Measurements from ENCODE around the gene GBE1.
"Not testable (repeated sequence)": the region's sequence is repeated elsewhere in the genome, so short reads cannot be mapped to it uniquely, and the experiment has no call there.

GBE1 gene

DNA sequence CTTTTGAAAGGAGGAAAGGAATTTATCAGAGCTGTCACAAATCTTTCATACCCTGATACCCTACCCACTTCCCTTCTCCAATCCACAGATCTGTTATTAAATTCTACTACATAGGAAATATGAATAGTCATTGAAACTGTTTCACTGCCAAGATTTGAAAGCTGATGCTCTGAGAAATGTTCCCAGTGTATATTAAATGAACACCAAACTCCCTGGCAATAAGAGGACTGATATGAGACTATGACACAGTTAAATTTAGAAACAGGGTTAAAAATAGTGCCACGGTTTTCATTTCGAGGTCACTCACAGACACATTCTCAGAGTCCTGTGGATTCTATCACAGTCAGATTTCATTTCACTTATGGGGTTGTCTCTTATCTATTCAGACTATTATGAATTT lies 27.2 kb upstream of the GBE1 start:
- H3K4me3 ChIP-seq (ENCODE audit: control insufficient read depth, low read depth, low read length), result no peak overlapping the region
- DNase-seq (ENCODE audit: low read depth), result no peak
- TF ChIP-seq, protein P1, sequence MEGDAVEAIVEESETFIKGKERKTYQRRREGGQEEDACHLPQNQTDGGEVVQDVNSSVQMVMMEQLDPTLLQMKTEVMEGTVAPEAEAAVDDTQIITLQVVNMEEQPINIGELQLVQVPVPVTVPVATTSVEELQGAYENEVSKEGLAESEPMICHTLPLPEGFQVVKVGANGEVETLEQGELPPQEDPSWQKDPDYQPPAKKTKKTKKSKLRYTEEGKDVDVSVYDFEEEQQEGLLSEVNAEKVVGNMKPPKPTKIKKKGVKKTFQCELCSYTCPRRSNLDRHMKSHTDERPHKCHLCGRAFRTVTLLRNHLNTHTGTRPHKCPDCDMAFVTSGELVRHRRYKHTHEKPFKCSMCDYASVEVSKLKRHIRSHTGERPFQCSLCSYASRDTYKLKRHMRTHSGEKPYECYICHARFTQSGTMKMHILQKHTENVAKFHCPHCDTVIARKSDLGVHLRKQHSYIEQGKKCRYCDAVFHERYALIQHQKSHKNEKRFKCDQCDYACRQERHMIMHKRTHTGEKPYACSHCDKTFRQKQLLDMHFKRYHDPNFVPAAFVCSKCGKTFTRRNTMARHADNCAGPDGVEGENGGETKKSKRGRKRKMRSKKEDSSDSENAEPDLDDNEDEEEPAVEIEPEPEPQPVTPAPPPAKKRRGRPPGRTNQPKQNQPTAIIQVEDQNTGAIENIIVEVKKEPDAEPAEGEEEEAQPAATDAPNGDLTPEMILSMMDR (IDR thresholded peaks at IDR 0.05; ENCODE audit: control insufficient read depth, insufficient read depth, low read depth, low read length, missing control alignments), result no peak

DNA sequence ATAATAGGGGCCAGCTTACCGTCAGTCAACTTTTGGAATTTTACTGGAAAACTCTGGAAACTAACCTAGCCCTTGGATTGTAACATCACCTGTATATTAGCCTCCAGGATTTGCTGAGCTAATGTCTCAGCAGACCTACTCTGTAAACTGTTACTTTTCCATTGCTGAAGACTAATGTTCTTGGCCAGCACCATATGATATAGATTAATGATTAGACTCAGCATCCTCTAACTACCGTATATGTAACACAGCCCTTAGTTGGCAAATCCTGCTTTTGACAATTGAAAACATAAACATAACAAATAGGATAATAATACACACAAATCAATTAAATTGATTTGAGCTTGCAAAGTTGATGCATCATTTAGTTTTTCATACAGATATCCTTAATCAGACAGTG lies 26.6 kb upstream of the GBE1 start:
- TF ChIP-seq, protein P1 (IDR thresholded peaks at IDR 0.05; ENCODE audit: control insufficient read depth, insufficient read depth, low read depth, low read length, missing control alignments), result no peak
- no peak for DNase-seq (ENCODE audit: low read depth)
- no peak overlapping the region for H3K4me3 ChIP-seq (ENCODE audit: control insufficient read depth, low read depth, low read length)

DNA sequence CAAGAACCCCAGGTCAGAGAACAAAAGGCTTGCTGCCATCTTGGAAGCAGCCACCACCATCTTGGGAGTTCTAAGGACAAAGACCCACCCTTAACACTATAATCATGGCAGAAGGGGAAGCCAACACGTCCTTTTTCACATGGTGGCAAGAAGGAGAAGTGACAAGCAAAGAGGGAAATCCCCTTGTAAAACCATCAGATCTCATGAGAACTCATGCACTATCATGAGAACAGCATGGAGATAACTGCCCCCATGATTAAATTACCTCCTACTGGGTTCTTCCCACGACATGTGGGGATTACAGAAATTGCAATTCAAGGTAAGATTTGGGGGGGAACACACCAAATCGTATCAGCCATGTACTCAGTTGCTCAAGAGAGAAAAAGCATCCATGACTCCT lies 21.1 kb upstream of the GBE1 start:
- DNase-seq (ENCODE audit: low read depth), result no peak
- TF ChIP-seq, protein P1 (IDR thresholded peaks at IDR 0.05; ENCODE audit: control insufficient read depth, insufficient read depth, low read depth, low read length, missing control alignments), result no peak
- no peak overlapping the region for H3K4me3 ChIP-seq (ENCODE audit: control insufficient read depth, low read depth, low read length)

DNA sequence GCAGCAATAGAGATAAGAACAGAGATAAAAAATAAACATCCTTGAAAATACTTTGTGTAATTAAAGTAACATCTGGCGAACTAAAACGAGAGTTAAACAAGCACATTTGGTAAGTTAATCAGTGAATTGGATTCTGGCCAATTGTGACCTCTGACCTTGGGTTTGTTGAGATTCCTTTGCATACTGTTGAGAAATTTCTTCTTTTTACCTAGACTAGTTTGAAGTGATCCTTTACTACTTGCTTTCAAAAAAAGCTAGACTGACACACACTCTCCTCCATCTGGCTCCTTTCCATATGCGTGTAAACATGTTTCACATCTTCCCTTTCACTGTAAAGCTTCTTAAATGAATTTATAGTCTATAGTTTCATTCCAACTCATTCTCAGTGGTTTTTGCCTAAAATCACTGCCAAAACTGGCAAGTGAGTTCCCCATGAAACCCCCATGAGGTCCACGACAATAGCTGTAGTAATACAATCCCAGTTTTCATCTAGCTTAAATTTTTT lies 17.3 kb upstream of the GBE1 start:
- TF ChIP-seq, protein P1 (IDR thresholded peaks at IDR 0.05; ENCODE audit: control insufficient read depth, insufficient read depth, low read depth, low read length, missing control alignments), result no peak
- no peak for DNase-seq (ENCODE audit: low read depth)

DNA sequence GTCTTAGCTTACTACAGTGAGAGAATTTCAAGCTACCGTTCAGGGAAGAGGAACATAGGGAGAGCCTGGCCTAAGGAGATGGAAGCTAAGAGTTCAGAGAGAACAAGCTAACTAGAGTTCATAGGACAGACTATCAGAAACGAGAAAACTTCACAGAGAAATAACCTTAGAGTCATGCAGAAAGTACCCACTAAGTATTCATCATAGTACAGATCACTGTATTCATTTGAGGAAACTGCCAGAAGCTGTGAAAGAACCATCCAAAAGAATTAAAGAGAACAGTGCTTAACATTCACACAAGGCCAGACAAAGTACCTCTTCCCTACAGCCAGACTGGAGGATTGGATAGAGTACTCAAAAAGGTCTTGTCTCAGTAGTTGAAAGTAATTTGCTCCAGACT lies 15.2 kb upstream of the GBE1 start:
- no peak overlapping the region for H3K4me3 ChIP-seq (ENCODE audit: control insufficient read depth, low read depth, low read length)
- no peak for DNase-seq (ENCODE audit: low read depth)
- TF ChIP-seq, protein P1 (IDR thresholded peaks at IDR 0.05; ENCODE audit: control insufficient read depth, insufficient read depth, low read depth, low read length, missing control alignments), result no peak

More for the DNA sequence above, 17.3 kb upstream of the GBE1 start:
- H3K4me3 ChIP-seq (ENCODE audit: control insufficient read depth, low read depth, low read length), result no peak overlapping the region

DNA sequence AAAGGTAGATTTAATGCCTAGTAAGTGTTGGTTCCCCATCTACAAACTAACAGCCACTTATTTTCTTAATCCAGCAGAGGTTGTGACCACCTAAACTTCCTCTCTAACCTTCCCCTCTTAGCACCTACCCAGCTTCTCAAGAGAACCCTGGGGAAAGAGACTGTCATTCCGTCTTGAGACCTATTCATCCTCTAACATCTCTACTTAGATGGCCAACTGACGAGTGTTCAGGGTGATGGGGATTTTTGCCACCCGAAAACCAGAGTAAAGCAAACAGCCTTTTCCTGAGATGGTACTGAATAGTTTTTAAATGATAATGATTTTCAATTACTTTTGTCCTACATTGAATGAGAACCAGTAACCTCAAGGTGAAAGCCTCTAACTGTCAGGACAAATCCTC lies 9.3 kb upstream of the GBE1 start:
- TF ChIP-seq, protein P1 (IDR thresholded peaks at IDR 0.05; ENCODE audit: control insufficient read depth, insufficient read depth, low read depth, low read length, missing control alignments), result no peak
- DNase-seq (ENCODE audit: low read depth), result no peak

DNA sequence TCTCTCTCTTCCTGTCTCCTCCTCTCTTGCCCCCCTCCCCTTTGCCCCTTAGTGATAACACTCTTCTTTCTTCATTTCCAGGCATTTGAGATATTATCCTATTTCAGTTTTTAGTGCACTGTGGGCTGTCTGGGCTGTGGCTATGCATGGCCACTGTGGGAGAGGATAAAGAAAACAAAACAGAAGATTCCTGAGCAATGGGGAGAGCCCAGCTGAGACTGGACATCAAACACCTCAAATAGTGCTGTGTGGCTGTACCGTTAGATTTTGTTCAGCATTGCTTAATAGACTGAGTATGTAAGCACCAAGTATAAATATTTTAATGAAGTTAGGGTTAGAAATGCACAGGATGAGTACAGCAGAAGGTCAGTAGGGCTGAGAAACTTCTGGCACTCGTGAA lies 7.9 kb upstream of the GBE1 start:
- H3K4me3 ChIP-seq (ENCODE audit: control insufficient read depth, low read depth, low read length), result no peak overlapping the region
- no peak for DNase-seq (ENCODE audit: low read depth)
- TF ChIP-seq, protein P1 (IDR thresholded peaks at IDR 0.05; ENCODE audit: control insufficient read depth, insufficient read depth, low read depth, low read length, missing control alignments), result no peak

More for the DNA sequence above, 9.3 kb upstream of the GBE1 start:
- no peak overlapping the region for H3K4me3 ChIP-seq (ENCODE audit: control insufficient read depth, low read depth, low read length)

DNA sequence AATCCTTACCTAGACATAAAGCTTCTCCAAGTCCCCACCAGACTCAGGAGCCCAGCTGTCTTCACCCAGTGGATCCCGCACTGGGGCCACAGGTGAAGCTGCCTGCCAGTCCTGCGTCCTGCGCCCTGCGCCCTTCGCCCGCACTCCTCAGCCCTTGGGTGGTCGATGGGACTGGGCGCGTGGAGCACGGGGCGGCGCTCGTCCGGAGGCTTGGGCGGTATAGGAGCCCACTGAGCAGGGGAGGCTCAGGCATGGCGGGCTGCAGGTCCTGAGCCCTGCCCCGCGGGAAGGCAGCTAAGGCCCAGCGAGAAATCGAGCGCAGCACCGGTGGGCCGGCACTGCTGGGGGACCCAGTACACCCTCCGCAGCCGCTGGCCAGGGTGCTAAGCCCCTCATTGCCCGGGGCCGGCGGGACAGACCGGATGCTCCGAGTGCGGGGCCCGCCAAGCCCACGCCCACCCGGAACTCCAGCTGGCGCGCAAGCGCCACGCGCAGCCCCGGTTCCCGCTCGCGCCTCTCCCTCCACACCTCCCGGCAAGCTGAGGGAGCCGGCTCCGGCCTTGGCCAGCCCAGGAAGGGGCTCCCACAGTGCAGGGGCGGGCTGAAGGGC lies 5.9 kb upstream of the GBE1 start:
- DNase-seq (ENCODE audit: low read depth); H3K4me3 ChIP-seq (ENCODE audit: control insufficient read depth, low read depth, low read length): not testable (repeated sequence)

Data from AG09309 (cell line).